Measurements from ENCODE around the gene SPEF1. TPM values are rescaled to one million over a fixed set of nuclear protein-coding genes. Genes with fewer than 3 reads are reported as not detected.

Gene SPEF1
- total RNA-seq, 1 experiment from 2014 or later, result not detected

- Mint-ChIP-seq H3K27ac (ENCODE audit: low read depth, unreplicated experiment) (peak overlapping the region; percentile 73), H3K9me3 (ENCODE audit: unreplicated experiment) (no peaks in the 10 kb centered on the region), H3K36me3 (ENCODE audit: insufficient read depth, unreplicated experiment) (peaks cover 90% of the 10 kb centered on the region), H3K4me1 (ENCODE audit: insufficient read depth, unreplicated experiment) (peaks cover 59% of the 10 kb centered on the region), H3K4me3 (ENCODE audit: unreplicated experiment) (no peak overlapping the region), H3K27me3 (ENCODE audit: insufficient read depth, unreplicated experiment) (no peaks in the 10 kb centered on the region)
- TF ChIP-seq CTCF (IDR thresholded peaks at IDR 0.05; ENCODE audit: unreplicated experiment), result no peak
- ChIA-PET CTCF (interaction anchor here (1.1 to 1.9 kb wide), 4 partner anchors 8 to 16 kb away, joined by 3 to 14 read pairs (median 4); partner anchors contain the start of gene AP5S1), POLR2A (interaction anchor here (1.7 kb wide), 1 partner anchor 9 kb away, joined by 5 read pairs; no protein-coding TSS in a partner anchor)
- intact Hi-C loops (cut with micrococcal nuclease), result no loop called here
- no peak for DNase-seq (ENCODE audit: unreplicated experiment)
- BruUV-seq (replicated peaks), result no TSS peak
Observed at GRCh38 chr20:3803289-3803688, 22.0 kb upstream of the SPEF1 start.

- H3K27me3 Mint-ChIP-seq (ENCODE audit: insufficient read depth, unreplicated experiment), result no peaks in the 10 kb centered on the region
- ChIA-PET POLR2A (interaction anchor here (1.7 kb wide), 1 partner anchor 10 kb away, joined by 5 read pairs; no protein-coding TSS in a partner anchor), CTCF (interaction anchor here (1.1 to 1.9 kb wide), 4 partner anchors 8 to 16 kb away, joined by 3 to 14 read pairs (median 4); partner anchors contain the start of gene AP5S1)
- DNase-seq (ENCODE audit: unreplicated experiment), result no peak
- peaks cover 90% of the 10 kb centered on the region for H3K36me3 Mint-ChIP-seq (ENCODE audit: insufficient read depth, unreplicated experiment)
- no peak for TF ChIP-seq CTCF (IDR thresholded peaks at IDR 0.05; ENCODE audit: unreplicated experiment)
- intact Hi-C loops (cut with micrococcal nuclease), result no loop called here
- no peak overlapping the region for H3K4me3 Mint-ChIP-seq (ENCODE audit: unreplicated experiment)
- no TSS peak for BruUV-seq (replicated peaks)
- H3K27ac Mint-ChIP-seq (ENCODE audit: low read depth, unreplicated experiment), result peak overlapping the region; percentile 73
- H3K9me3 Mint-ChIP-seq (ENCODE audit: unreplicated experiment), result no peaks in the 10 kb centered on the region
- H3K4me1 Mint-ChIP-seq (ENCODE audit: insufficient read depth, unreplicated experiment), result peaks cover 64% of the 10 kb centered on the region
Observed at GRCh38 chr20:3802524-3803239, 21.4 kb upstream of the SPEF1 start.

DNA sequence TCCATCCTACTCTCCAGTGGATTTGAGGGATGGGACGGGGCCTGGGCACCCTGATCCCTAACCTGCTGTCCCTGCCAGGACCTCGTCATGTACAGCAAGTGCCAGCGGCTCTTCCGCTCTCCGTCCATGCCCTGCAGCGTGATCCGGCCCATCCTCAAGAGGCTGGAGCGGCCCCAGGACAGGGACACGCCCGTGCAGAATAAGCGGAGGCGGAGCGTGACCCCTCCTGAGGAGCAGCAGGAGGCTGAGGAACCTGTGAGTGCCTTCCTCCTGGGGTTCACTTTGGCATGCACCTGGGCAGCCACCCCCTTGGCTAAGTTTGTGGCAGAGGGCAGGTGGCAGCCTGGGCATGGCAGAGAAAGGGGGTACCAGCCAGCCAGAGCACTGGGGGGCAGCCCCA lies 20.6 kb upstream of the SPEF1 start:
- Mint-ChIP-seq H3K9me3 (ENCODE audit: unreplicated experiment) (no peaks in the 10 kb centered on the region), H3K36me3 (ENCODE audit: insufficient read depth, unreplicated experiment) (peaks cover 83% of the 10 kb centered on the region), H3K4me3 (ENCODE audit: unreplicated experiment) (no peak overlapping the region), H3K27me3 (ENCODE audit: insufficient read depth, unreplicated experiment) (no peaks in the 10 kb centered on the region), H3K4me1 (ENCODE audit: insufficient read depth, unreplicated experiment) (peaks cover 63% of the 10 kb centered on the region), H3K27ac (ENCODE audit: low read depth, unreplicated experiment) (peak overlapping the region; percentile 73)
- no peak for TF ChIP-seq CTCF (IDR thresholded peaks at IDR 0.05; ENCODE audit: unreplicated experiment)
- CTCF ChIA-PET, result interaction anchor here (1.4 to 3.3 kb wide), 3 partner anchors 14 to 18 kb away, joined by 5 to 25 read pairs (median 12); partner anchors contain the start of gene AP5S1
- POLR2A ChIA-PET, result interaction anchor here (1.5 to 2.5 kb wide), 2 partner anchors 19 to 33 kb away, joined by 5 to 10 read pairs; partner anchors contain the start of gene AP5S1
- intact Hi-C loops (cut with micrococcal nuclease), result no loop called here
- no TSS peak for BruUV-seq (replicated peaks)
- no peak for DNase-seq (ENCODE audit: unreplicated experiment)

DNA sequence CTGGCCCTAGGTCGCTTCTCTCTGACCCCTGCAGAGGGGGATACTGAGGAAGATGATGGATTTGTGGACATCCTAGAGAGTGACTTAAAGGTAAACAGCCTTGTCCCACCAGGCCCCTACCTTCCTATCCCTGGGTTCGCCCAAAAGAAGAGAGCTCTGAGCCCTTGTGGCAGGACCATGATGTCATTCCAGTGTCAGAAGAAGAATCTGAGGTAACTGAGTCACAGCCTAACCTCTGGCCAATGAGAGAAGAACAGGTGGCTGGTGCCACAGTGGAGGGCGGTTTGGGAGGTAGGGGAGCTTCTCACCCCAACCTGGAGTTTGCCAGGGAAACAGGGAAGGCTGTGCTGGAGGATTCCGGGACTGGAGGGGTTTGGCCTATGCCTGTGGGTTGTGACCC lies 20.1 kb upstream of the SPEF1 start:
- Mint-ChIP-seq H3K27me3 (ENCODE audit: insufficient read depth, unreplicated experiment) (no peaks in the 10 kb centered on the region), H3K27ac (ENCODE audit: low read depth, unreplicated experiment) (no peak overlapping the region), H3K4me1 (ENCODE audit: insufficient read depth, unreplicated experiment) (peaks cover 63% of the 10 kb centered on the region), H3K9me3 (ENCODE audit: unreplicated experiment) (no peaks in the 10 kb centered on the region), H3K4me3 (ENCODE audit: unreplicated experiment) (no peak overlapping the region), H3K36me3 (ENCODE audit: insufficient read depth, unreplicated experiment) (peaks cover 83% of the 10 kb centered on the region)
- POLR2A ChIA-PET, result interaction anchor here (0.6 to 2.5 kb wide), 4 partner anchors 19 to 393 kb away, joined by 3 to 10 read pairs (median 4); partner anchors contain the start of gene AP5S1
- intact Hi-C loops (cut with micrococcal nuclease), result no loop called here
- BruUV-seq (replicated peaks), result no TSS peak
- no peak for TF ChIP-seq CTCF (IDR thresholded peaks at IDR 0.05; ENCODE audit: unreplicated experiment)
- no peak for DNase-seq (ENCODE audit: unreplicated experiment)
- CTCF ChIA-PET, result interaction anchor here (0.8 to 3.3 kb wide), 4 partner anchors 10 to 18 kb away, joined by 3 to 25 read pairs (median 8); partner anchors contain the start of gene AP5S1

Data from MCF 10A (cell line).